GM12878 (cell line): Measurements from ENCODE around the gene SBNO2. TPM values are rescaled to one million over a fixed set of nuclear protein-coding genes. Genes with fewer than 3 reads are reported as not detected.

ENCODE experiments used
- ATAC-seq: fragments of 200-7000 bp; cut with Tn5 transposase; 3 replicates; pipeline ENCODE4 v1.9.1; 2020; ENCODE audit warnings: mild to moderate bottlenecking, moderate library complexity
- BruUV-seq: library from RNA; stranded (reverse); fragments of 400-500 nt; replicated peaks from 2 replicates; lab custom pipeline; 2021; lab: Mats Ljungman, UMichigan
- CTCF ChIA-PET: fragments of 300-600 bp; sonication (Branson Sonifier 250); formaldehyde crosslinking; extraction: SDS; loops from one replicate; lab custom pipeline; 2021; ENCODE audit warnings: inconsistent platforms; lab: Yijun Ruan, JAX
- POLR2A ChIA-PET: fragments of 350-600 bp; formaldehyde crosslinking; extraction: SDS; loops from one replicate; lab custom pipeline; 2021; ENCODE audit warnings: inconsistent platforms; lab: Charles Lee
- RAD21 ChIA-PET: fragments of 300-600 bp; sonication (Branson Sonifier 250); formaldehyde crosslinking; loops from one replicate; lab custom pipeline; 2023; ENCODE audit warnings: antibody characterized with exemption; ENCODE audit not compliant: unreplicated experiment; lab: Charles Lee
- SMC1A ChIA-PET: fragments of 300-600 bp; sonication (Branson Sonifier 250); formaldehyde crosslinking; loops from one replicate; lab custom pipeline; 2023; ENCODE audit not compliant: unreplicated experiment, uncharacterized antibody; lab: Charles Lee
- DNase-seq: peaks from one replicate; pipeline ENCODE4 v3.0.0-alpha.2; 2011; ENCODE audit warnings: low read depth, low spot score
- FAIRE-seq: peaks from 3 replicates; lab custom pipeline; 2011; peaks lifted over from hg19 to GRCh38; lab: Jason Lieb, UNC
- H2AFZ ChIP-seq: 2 replicates; pipeline ENCODE4 v1.6.0; 2011; ENCODE audit warnings: low read depth, low read length, control low read depth; ENCODE audit not compliant: control insufficient read depth
- H3K27ac ChIP-seq: 2 replicates; pipeline ENCODE4 v1.5.1; 2011; ENCODE audit warnings: control low read depth; ENCODE audit not compliant: control insufficient read depth, insufficient read depth
- H3K27me3 ChIP-seq, 2 experiments: replicated peaks in 1 of 2; 2 replicates each; pipeline versions ENCODE4 v1.6.0 to v1.6.1; 2011; ENCODE audit warnings: low read length in 1 of 2; ENCODE audit not compliant: control insufficient read depth in 2 of 2, insufficient read depth in 2 of 2
- H3K36me3 ChIP-seq, 2 experiments: 2 replicates each; pipeline ENCODE4 v1.5.1; 2011; ENCODE audit warnings: low read length in 1 of 2; ENCODE audit not compliant: control insufficient read depth in 2 of 2, insufficient read depth in 2 of 2
- H3K4me1 ChIP-seq: 2 replicates; pipeline ENCODE4 v1.6.1; 2011; ENCODE audit warnings: mild to moderate bottlenecking, low read length, moderate library complexity, mixed read lengths; ENCODE audit not compliant: control insufficient read depth, insufficient read depth
- H3K4me2 ChIP-seq: 2 replicates; pipeline ENCODE4 v1.6.0; 2011; ENCODE audit warnings: control low read depth; ENCODE audit not compliant: control insufficient read depth, insufficient read depth
- H3K4me3 ChIP-seq: fragments of 200-600 bp; sonication (generic); 2 replicates; pipeline ENCODE4 v1.5.1; 2016
- H3K79me2 ChIP-seq: 2 replicates; pipeline ENCODE4 v1.6.0; 2011; ENCODE audit warnings: low read length; ENCODE audit not compliant: control insufficient read depth, insufficient read depth
- H3K9ac ChIP-seq: 2 replicates; pipeline ENCODE4 v1.8.0; 2011; ENCODE audit warnings: low read length, control low read depth, mixed read lengths; ENCODE audit not compliant: control insufficient read depth, insufficient read depth
- H3K9me3 ChIP-seq: replicated peaks from 3 replicates; pipeline ENCODE4 v1.5.1; 2011; ENCODE audit warnings: mild to moderate bottlenecking, low read length; ENCODE audit not compliant: control insufficient read depth, insufficient read depth
- H4K20me1 ChIP-seq: 2 replicates; pipeline ENCODE4 v1.6.0; 2011; ENCODE audit not compliant: control insufficient read depth, insufficient read depth
- CHD4 ChIP-seq: fragments of 200-600 bp; sonication (generic); IDR thresholded peaks from 2 replicates; pipeline ENCODE4 v1.6.1; 2016; ENCODE audit warnings: mild to moderate bottlenecking
- HCFC1 ChIP-seq: fragments of 150-350 bp; IDR thresholded peaks from 2 replicates; pipeline ENCODE4 v1.6.1; 2014; ENCODE audit warnings: low read length
- KLF5 ChIP-seq: fragments of 450-650 bp; IDR thresholded peaks from 2 replicates; pipeline ENCODE4 v1.6.1; 2014; ENCODE audit warnings: mild to moderate bottlenecking; ENCODE audit not compliant: partially characterized antibody
- POLR2A ChIP-seq: IDR thresholded peaks from 2 replicates; pipeline ENCODE4 v1.6.1; 2011; ENCODE audit warnings: low read depth, mild to moderate bottlenecking, low read length
- RUNX3 ChIP-seq: IDR thresholded peaks from 2 replicates; pipeline ENCODE4 v1.6.1; 2012; ENCODE audit warnings: low read length, inconsistent platforms
- SMARCA5 ChIP-seq: fragments of 450-650 bp; IDR thresholded peaks from 2 replicates; pipeline ENCODE4 v1.6.1; 2017; ENCODE audit warnings: mild to moderate bottlenecking
- WGBS: methylation state at CpG from one replicate; pipeline ENCODE4 v1.1.6; 2016; ENCODE audit warnings: low lambda C conversion rate; ENCODE audit not compliant: insufficient replicate concordance, insufficient coverage; ENCODE audit errors: missing lambda C conversion rate; 5-methylcytosine and 5-hydroxymethylcytosine counted together
- in situ Hi-C: fragments of 300-500 bp; cut with MboI; formaldehyde crosslinking; loops from 9 replicates; pipeline ENCODE4 v1.14.3; 2018; ENCODE audit warnings: mixed read lengths
- intact Hi-C: fragments of 100-400 bp; cut with micrococcal nuclease; formaldehyde crosslinking; loops from one replicate; pipeline ENCODE4 v1.14.2; 2022; ENCODE audit not compliant: unreplicated experiment
- polyA plus RNA-seq, 11 experiments: library from polyadenylated mRNA; depleted of rRNA in 4 of 11; unstranded in 6 of 11; stranded (reverse) in 5 of 11; fragments of >200 nt; fragmentation: Nextera tagmentation in 4 of 11; fragmentation: Illumina TruSeq in 1 of 11; extraction: Ambion mirVana in 4 of 11; extraction: Trizol in 1 of 11; gene quantifications; 1 replicate in 1 of 11; 2 replicates in 10 of 11; pipeline versions ENCODE4 v1.2.1 to v1.2.3, GENCODE V29; 2011 to 2016; ENCODE audit warnings: inconsistent platforms in 2 of 11, missing spikeins in 2 of 11, low read depth in 1 of 11
- total RNA-seq, 4 experiments: library from RNA; depleted of rRNA in 3 of 4; stranded (reverse); fragments of >200 nt in 3 of 4; fragmentation: Illumina TruSeq in 1 of 4; extraction: Trizol in 1 of 4; gene quantifications; 2 replicates each; pipeline versions ENCODE4 v1.2.1 to v1.2.3, GENCODE V29; 2013 to 2021
- TF ChIP-seq, protein P1 (sequence below): IDR thresholded peaks from 2 replicates; pipeline ENCODE4 v1.6.1; 2011; ENCODE audit warnings: low read depth, low read length, improper control_type of control experiment, borderline replicate concordance

Gene SBNO2
- total and polyA plus RNA-seq, 10 of the 15 experiments (the other 5 are each of a cell fraction or from before 2014, with no cell fraction given) = 0.08 to 44.6 (median 5.4) TPM

GRCh38 chr19:1093330-1093729 lies 80.7 kb downstream of the SBNO2 start (continued):
- TF ChIP-seq, protein P1, sequence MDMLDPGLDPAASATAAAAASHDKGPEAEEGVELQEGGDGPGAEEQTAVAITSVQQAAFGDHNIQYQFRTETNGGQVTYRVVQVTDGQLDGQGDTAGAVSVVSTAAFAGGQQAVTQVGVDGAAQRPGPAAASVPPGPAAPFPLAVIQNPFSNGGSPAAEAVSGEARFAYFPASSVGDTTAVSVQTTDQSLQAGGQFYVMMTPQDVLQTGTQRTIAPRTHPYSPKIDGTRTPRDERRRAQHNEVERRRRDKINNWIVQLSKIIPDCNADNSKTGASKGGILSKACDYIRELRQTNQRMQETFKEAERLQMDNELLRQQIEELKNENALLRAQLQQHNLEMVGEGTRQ = no peak
- TF ChIP-seq KLF5 (no peak), HCFC1 (no peak), RUNX3 (no peak), SMARCA5 (no peak)

DNA sequence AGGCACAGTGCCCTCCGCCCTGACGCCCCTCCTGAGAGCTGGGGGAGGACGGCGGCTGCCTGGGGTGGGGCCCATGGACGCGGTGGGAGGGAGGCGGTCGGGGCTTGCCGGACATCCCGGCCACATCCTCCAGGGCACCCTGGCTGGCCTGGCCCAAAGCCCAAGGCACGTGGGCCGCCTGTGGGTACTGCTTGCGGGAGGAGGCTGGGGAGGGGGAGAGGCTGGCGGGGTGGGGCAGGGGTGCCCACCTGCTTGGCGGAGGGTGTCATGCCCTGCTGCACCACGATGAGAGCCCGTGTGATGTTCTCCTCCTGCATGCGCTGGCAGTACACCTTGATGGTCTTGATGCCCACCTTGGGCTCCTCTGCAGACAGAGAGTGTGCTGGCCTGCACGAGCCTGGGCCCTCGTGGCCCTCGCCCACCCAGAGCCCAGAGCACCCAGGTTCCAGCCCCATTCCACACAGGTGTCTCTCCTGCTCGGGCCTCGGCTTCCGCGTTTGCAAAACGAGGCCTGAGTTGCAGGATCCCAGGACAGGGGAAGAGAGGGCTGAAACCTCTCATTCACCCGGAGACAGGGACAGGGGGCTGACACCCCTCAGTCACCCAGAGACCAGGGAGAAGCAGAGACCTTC lies 82.4 kb downstream of the SBNO2 start:
- TF ChIP-seq POLR2A = peak; percentile 23; the same call in 1 of the 2 replicates
- no peak for TF ChIP-seq CHD4
- peaks cover 24% of the 10 kb centered on the region for H3K79me2 ChIP-seq
- no peaks in the 10 kb centered on the region for H3K27me3 ChIP-seq
- H3K4me3 ChIP-seq = no peak overlapping the region
- WGBS = 93% methylated on average over 18 of the region's 27 CpGs
- SMC1A ChIA-PET = no interaction called here
- in situ Hi-C loops = no loop called here
- no peak overlapping the region for H3K9ac ChIP-seq
- H2AFZ ChIP-seq = no peak overlapping the region
- FAIRE-seq (no peak), DNase-seq (no peak), ATAC-seq (no peak)
- no TSS peak for BruUV-seq
- H3K36me3 ChIP-seq = peaks cover 6 to 27% of the 10 kb centered on the region in 2 experiments
- intact Hi-C loops = no loop called here
- no peak overlapping the region for H3K4me2 ChIP-seq
- no peaks in the 10 kb centered on the region for H3K9me3 ChIP-seq
- H4K20me1 ChIP-seq = no peaks in the 10 kb centered on the region
- H3K4me1 ChIP-seq = peaks cover 35% of the 10 kb centered on the region
- H3K27ac ChIP-seq = no peak overlapping the region
- POLR2A ChIA-PET = no interaction called here
- RAD21 ChIA-PET = no interaction called here
- CTCF ChIA-PET = interaction anchor here (1.2 kb wide), 1 partner anchor 25 kb away, joined by 3 read pairs; no protein-coding TSS in a partner anchor
